NCI-H524 (cell line): Measurements from ENCODE around the gene ADGRG3.
A peak's percentile ranks its signal among the peaks of the same experiment; 100 is the strongest.

Experiments
- DNase-seq, 2 experiments: peaks; one replicate each; lab custom pipeline; 2025; lab: John Stamatoyannopoulos, UW

ADGRG3 gene

DNA sequence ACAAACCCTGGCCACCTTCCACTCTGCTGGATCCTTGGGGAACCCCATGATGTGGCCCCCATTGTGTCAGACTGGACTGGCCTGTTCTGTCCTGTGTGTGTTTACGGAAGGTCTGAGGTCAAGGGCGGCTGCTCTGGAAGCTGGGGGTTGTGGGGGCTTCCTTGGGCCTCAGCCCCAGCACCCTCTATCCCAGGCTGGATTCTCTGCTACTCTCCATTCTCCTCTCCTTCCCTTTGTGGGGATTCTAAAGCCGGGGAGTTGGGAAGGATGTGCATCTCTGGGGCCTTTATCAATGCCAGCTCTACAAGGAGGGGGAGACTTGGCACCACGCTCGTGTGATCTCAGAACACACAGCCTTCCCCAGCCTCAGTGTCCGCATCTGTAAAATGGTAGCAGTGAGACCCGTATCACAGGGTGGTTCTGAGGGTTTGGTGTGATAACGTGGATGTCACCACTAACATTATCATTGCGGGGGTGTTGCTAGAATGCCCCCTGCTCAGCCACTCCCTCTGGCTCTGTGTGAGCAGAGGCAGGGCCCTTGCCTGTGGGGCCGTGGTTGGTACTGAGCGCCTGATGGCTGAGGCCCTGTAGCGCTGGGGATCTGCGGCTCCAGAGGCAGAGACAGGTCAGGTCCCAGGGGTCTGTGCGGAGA is 21.6 kb upstream of the ADGRG3 start:
- no peak for DNase-seq

DNA sequence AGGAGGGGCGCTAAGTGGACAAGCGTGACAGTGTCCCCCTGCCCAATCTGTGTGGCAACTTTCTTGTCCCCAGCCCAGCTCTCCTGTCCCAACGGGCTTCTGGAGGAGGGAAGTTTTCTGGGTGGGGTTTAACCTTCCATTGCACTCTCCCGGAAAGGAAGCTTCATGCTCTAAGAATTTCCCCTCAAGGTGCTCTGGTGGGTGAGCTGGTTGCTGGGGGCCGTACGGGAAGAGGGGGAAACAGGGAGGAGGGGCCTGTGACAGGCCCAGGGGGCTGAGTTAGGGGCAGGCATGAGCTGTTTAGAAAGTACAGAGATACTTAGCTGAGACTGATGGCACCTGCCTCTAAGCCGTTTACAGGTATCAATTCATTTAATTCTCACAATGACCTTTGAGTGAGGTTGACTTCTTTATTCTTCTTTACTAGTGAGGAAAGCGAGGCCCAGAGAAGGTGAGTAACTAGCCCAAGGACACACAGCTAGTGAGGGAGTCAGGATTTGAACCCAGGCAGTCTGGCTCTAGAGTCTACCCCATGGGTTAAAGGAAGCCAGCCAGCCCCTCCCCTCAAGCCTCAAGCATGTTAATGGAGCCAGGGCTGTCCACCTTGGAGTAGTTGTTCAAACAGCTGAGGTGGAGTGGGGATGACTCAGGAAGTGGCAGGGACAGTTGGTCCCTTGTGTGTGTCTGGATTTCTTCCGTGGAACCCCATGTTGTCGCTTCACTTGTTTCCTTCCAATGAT is 20.8 kb upstream of the ADGRG3 start:
- DNase-seq, result no peak

DNA sequence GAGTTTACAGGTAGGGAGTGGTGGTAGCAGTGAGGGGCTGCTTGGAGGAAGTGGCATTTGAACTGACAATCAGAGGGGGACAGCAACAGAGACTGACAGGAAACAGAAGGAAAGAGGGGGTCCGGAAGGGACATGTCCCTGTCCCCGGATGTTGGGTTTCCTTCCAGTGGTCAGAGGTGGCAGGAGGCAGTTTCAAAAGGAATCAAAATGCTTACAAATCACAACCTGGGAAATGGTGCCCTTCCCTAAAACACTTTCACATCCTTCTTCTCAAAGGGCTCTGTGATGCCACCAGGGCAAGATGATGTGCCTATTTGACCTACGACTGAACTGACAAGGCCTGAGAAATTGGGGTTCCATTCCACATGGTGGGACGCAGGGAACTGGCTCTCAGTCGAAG is 20.0 kb upstream of the ADGRG3 start:
- DNase-seq, result no peak

DNA sequence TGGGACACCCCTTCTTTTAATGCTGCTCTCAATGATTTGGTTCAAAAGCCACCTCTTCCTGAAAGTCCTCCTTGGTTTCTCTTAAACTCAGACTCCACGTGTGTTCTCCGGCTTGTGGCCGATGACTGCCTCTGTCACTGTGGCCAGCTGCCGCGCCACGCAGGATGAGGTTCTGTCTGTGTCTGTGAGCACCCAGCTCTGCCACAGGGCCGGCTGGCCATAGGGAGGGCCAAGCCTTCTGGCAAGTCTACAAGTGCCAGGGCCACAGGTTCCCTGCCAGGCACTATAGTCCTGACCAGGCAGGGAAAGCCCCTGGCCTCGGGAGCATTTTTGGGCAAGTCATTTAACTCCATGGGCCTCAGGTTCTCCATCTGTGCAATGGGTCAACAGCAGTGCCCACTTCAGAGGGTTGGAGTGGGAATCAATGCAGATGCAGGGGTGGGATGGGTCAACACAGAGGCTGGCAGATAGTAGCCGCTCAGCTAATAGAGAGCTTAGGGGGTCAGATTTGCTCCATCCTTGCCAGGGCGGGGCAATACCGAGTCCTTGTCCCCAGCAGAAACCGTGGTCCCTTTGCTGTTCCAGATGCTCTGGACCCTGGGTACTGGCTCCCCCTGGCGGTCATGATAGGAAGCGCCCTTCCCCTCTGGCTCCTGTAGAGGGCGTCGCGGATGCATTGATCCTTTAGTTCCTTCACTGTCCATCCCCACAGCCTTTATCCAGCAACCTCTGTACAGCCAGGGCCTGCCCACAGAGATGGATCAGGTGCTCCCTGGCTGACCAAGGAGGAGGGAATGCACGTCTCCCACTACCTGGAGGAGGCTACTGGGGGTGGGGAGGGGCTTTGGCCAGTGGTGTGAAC is 19.3 kb upstream of the ADGRG3 start:
- DNase-seq, result peak; percentile 66 to 87

DNA sequence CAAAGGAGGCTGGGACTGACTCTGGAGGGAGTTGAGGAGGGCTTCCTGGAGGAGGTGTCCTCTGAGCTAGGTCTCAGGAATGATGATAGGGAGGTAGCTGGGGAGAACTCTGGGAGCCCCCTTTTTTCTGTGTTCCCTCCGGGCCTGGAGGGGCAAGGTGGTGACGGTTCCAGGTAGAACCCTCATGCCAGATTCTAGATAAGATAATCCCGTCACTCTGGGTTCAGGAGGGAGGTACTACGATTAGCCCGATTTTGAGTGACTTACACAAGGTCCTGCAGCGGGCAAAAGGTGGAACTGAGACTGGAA is 18.7 kb upstream of the ADGRG3 start:
- DNase-seq, result no peak

DNA sequence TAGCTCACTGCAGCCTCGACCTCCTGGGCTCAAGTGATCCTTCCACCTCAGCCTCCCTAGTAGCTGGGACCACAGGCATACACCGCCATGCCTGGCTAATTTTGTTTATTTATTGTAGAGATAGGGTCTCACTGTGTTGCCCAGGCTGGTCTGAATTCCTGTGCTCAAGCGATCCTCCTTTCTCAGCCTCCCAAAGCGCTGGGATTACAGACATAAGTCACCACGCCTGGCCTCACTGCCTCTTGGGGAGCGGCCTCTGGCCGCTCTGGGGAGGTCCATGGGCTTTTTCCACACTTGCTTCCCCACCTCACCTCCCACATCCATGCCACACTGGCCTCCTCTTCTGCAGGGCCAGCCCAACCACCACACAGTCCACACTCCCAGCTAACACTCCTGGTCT is 18.3 kb upstream of the ADGRG3 start:
- no peak for DNase-seq

DNA sequence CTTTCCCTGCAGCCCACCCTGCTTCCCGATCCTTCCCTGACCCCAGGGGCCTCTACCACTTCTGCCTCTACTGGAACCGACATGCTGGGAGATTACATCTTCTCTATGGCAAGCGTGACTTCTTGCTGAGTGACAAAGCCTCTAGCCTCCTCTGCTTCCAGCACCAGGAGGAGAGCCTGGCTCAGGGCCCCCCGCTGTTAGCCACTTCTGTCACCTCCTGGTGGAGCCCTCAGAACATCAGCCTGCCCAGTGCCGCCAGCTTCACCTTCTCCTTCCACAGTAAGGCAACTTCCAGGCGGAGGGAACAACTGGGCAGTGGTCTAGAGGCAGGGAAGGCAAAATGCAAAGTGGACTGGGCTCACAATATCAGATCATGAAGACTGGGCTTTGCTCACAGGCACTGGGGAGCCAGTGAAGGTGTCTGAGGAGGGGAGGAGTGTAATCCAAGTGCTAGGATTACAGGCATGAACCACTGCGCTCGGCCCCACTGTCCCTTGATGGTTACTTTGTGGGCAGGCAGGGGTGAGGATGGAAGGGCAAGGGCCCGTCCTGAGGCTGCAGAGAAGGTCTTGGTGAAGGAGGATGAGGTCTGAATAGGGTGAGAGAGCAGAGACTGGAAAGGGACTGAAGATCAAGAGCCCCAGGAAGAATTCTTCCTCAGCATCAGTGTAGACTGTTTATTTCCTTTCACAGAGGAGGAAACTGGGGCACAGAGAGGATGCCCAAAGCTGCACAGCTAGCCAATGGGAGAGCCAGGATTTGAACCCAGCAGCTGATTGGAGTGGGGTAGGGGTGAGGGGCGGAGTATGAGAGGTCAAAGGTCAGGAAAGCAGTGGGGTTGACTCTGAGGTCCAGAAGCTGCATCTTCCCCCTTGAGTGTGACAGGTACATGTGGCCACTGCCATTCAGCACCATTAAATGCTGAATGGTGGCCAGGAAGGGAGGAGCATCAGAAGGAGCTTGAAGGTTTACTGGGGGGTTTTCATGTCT is 16.5 kb upstream of the ADGRG3 start:
- peak in 1 of 2 experiments; percentile 66 for DNase-seq

DNA sequence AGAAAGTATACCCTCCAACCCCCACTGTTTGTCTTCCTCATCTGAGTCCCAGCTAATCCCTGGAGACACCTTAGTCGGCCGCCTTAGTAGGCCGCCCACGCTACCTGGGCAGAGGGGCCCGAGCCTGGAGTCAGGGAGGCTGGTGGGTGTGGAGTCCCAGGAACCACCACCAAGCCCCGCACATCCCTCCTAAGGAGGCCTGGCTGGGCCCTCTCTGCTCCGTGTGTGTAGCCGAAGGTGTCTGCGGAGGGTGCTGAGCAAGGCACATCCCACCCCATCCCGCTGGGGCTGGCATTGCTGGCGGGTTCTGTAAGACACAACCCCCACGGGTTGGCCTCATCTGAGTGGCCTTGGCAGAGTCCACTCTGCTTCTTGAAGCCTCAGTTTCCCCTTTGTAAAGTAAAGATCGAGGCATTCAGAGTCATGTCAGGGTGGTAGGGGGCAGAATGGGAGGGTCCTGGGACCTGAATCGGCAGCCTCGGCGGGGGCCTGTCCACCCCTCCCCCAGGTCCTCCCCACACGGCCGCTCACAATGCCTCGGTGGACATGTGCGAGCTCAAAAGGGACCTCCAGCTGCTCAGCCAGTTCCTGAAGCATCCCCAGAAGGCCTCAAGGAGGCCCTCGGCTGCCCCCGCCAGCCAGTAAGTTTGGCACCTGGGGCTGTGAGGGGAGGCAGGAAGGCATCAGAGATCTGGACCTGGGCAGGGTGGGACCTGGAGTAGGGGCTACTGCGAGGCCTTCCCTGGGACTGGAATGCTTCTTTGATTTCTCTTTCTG is 15.2 kb upstream of the ADGRG3 start:
- DNase-seq, result peak in 1 of 2 experiments; percentile 19

DNA sequence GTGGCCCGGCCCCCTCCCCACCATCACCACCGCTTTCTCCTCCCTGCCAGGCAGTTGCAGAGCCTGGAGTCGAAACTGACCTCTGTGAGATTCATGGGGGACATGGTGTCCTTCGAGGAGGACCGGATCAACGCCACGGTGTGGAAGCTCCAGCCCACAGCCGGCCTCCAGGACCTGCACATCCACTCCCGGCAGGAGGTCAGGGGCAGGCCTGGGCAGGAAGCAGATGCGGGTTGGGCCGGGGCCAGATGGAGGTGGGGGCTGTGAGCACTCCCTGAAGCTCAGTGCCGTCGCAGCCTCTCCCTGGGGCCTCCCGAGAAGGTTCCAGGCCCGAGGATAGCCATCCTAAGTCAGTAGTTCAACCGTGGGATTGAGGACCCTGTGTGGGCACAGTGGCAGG is 14.2 kb upstream of the ADGRG3 start:
- peak; percentile 18 to 62 for DNase-seq

DNA sequence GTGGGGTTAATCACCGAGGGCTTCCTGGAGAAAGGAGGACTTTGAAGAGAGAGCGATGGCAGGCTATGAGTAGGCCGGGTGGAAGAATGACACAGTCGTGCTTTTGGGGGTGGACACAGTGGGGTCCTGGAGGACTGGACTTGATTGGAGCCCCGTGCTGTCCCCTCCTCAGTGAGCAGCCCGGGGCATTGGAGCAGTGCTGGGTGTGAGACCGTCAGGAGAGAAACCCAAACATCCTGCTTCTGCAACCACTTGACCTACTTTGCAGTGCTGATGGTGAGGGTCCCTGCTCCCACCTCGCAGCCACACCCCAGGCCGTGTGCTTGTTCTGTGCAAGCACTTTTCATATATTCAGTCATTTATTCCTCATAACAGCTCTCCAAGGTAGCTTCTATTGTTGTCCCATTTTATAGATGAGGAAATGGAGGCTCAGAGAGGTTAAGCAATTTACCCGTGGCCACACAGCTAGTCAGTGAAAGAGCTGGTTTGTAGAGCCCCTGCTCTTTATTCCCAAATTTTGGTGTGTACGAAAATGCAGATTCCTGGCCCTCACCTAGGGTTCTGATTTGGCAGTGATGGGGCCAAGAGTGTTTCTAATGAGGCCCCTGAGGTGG is 11.7 kb upstream of the ADGRG3 start:
- no peak for DNase-seq

DNA sequence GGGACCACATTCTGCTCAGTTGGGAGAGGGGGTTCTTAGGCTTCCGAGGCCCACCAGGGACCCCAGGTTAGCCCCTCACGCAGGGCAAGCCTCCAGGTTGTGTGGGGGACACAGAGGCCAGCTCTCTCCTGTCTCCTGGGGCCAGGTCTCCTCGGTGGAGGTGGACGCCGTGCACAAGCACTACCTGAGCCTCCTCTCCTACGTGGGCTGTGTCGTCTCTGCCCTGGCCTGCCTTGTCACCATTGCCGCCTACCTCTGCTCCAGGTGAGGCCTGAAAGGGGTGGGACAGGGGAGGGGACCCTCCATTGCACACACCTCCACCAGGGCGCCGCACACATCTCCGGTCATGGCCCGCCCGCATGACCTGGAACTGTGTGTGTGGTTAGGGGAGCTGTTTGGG is 10.9 kb upstream of the ADGRG3 start:
- DNase-seq, result no peak

DNA sequence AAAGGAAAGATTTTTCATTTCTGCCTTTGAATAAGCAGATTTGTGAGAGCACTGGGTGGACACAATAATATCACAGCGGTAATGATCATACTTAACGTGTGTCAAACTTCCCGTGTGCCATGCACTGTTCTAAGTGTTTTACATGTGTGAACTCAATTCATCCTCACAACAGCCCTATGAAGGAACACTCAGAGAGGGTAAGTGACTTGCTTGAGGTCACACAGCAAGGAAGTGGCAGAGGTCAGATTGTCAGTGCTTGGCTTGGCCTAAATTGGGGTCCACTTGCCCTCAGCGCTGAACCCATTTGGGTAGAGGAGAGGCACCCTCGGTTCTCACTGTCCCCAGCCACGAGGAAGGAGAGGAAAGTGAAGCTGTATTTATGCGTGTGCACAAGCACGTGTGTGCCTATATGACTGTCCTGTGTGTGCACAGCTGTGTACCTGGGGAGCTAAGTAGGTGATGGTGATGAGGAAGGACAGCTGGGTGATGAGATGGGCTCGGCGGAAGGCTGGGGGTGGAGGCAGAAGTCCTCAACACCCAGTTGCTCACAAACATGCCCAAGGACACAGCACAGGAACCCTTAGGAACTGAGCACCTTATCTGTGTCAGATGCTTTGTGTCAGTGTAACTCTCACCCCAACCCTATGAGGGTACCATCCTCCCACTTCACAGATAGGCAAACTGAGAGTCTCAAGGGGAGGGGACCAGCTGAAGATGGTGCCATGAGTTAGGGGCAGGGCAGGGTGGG is 9.8 kb upstream of the ADGRG3 start:
- no peak for DNase-seq

DNA sequence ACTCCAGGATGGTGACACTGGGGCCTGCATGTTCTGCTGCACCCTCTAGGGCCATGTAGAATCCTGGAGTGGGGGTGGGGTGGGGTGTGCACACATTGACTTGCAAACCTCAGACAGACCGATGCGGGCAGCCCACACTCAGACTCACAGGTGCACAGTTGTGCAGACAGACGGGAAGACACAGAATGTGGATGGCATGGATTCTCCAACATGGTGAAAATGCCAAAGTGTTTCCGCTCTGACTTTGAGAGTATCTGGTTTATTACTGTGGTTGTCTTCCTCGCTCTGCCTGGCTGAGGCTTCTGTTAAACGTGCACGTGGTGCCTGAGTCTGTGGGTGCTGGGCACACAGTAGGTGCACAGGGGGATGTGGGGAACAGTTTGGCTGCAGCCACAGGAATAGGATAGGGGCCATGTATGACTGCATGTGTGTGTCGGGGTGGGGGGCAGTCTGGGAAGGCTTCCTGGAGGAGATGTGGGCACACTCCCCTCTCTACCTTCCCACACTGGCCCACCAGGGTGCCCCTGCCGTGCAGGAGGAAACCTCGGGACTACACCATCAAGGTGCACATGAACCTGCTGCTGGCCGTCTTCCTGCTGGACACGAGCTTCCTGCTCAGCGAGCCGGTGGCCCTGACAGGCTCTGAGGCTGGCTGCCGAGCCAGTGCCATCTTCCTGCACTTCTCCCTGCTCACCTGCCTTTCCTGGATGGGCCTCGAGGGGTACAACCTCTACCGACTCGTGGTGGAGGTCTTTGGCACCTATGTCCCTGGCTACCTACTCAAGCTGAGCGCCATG is 9.0 kb upstream of the ADGRG3 start:
- no peak for DNase-seq

DNA sequence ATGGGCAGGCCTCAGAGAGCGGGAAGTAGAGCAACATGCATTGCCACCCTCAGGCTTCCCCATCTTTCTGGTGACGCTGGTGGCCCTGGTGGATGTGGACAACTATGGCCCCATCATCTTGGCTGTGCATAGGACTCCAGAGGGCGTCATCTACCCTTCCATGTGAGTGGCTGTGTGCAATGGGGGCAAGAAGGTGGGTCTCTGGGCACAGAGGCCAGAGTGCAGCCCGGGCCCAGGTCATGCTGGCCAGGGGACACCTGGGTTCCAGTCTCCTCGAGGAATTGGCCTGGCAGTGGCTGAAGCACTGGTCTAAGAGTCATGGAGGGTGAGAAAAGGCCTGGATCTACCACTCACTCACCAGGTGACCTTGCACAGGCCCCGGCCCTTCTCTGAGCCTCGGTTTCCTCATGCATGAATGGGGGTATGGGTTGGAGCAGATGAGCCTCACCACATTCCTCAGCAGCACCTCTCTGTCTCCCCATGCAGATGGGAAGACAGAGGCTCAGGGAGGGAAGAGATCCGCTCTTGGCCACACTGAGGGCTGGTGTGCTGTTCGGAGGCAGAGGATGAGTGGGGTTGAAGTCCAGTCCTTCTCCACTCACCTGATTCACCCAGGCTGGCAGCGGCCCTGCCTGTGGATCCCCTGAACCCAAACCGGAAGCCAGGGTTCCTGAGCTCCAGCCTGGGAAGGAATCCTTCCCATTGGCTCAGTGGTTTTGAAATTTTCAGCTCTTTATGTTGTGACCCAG is 7.2 kb upstream of the ADGRG3 start:
- DNase-seq, result no peak

DNA sequence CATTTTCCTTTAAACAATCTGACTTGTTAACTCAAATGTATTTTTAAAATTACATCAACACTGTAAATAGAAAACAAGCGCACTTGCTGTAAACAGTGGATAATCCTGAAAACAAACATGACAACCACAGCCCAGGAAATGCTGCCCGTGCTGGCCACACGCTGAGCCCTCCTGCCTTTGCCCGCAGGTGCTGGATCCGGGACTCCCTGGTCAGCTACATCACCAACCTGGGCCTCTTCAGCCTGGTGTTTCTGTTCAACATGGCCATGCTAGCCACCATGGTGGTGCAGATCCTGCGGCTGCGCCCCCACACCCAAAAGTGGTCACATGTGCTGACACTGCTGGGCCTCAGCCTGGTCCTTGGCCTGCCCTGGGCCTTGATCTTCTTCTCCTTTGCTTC is 6.6 kb upstream of the ADGRG3 start:
- DNase-seq, result no peak

DNA sequence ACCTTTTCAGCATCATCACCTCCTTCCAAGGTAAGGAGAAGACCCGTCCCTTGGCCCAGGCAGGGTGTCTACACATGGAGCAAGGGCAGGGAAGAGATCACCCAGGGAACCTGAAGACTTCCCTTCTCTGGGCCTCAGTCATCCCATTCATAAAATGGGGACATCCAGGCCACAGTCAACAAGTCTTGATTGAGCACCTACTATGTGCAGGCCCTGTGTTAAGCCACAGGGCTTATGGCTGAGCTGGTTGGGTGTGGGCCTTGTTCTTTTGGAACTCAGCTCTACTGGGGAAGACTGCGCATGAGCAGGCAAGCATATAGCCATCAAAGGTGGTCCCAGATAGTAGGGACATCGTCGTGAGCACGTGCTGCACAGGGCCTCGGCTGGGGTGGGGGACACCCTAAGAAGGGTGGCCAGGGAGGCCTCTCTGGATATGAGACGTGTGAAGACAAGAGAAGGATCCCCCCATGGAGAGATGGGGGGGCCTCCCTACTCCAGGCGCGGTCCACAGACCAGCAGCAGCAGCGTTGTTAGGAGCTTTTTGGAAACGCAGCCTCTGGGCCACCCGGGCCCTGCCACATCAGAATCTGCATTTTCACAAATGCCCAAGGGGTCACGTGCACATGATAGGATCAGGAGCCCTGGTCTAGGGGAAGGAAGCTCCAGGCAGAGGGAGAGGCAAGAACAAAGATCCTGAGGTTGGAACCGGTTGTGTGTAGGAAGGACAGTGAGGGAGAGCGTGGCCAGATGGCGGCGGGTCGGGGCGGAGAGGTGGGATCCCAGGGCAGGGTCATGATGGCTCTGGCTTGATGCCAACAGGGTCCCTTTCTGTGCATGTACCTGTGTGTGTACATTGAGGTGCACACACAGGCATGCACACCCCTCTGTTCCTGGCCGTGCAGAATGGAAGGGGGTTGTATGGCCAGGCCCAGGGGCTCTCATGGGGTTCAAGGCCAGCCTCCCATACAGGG is 5.9 kb upstream of the ADGRG3 start:
- no peak for DNase-seq

DNA sequence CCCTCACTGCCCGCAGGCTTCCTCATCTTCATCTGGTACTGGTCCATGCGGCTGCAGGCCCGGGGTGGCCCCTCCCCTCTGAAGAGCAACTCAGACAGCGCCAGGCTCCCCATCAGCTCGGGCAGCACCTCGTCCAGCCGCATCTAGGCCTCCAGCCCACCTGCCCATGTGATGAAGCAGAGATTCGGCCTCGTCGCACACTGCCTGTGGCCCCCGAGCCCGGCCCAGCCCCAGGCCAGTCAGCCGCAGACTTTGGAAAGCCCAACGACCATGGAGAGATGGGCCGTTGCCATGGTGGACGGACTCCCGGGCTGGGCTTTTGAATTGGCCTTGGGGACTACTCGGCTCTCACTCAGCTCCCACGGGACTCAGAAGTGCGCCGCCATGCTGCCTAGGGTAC is 4.7 kb upstream of the ADGRG3 start:
- DNase-seq, result no peak
